OCI-LY3 (cell line): ENCODE results near the gene OR6S1.

Experiments used
- H2AFZ ChIP-seq: fragments of 200-600, 300-600 bp; shearing (Covaris generic); 2 replicates; pipeline ENCODE4 v1.6.0; 2014; ENCODE audit warnings: antibody characterized with exemption, low read depth, low read length
- H3K27ac ChIP-seq: fragments of 200-600, 300-600 bp; sonication (generic); 2 replicates; pipeline ENCODE4 v1.5.1; 2014; ENCODE audit warnings: mild to moderate bottlenecking, low read length, moderate library complexity, mixed read lengths
- H3K27me3 ChIP-seq: fragments of 200-600, 300-600 bp; sonication (generic); 2 replicates; pipeline ENCODE4 v1.6.1; 2014; ENCODE audit warnings: low read depth, low read length, mixed read lengths
- H3K36me3 ChIP-seq: fragments of 200-600, 300-600 bp; sonication (generic); replicated peaks from 2 replicates; pipeline ENCODE3; 2014; ENCODE audit warnings: low read depth, low read length, mixed read lengths
- H3K4me1 ChIP-seq: fragments of 300-600, 200-600 bp; sonication (generic); 2 replicates; pipeline ENCODE4 v1.6.1; 2014; ENCODE audit warnings: low read length, mixed read lengths
- H3K4me2 ChIP-seq: fragments of 200-600, 300-600 bp; sonication (generic); 2 replicates; pipeline ENCODE4 v1.6.1; 2014; ENCODE audit warnings: low read length, mixed read lengths
- H3K4me3 ChIP-seq: fragments of 300-600, 200-600 bp; sonication (generic); 2 replicates; pipeline ENCODE4 v1.5.1; 2014; ENCODE audit warnings: antibody characterized with exemption, mild to moderate bottlenecking, low read length, moderate library complexity
- H3K79me2 ChIP-seq: fragments of 300-600, 200-600 bp; shearing (Covaris generic); 2 replicates; pipeline ENCODE4 v1.6.1; 2014; ENCODE audit warnings: mild to moderate bottlenecking, low read length, mixed read lengths
- H3K9ac ChIP-seq: fragments of 300-600, 200-600 bp; shearing (Covaris generic); 2 replicates; pipeline ENCODE4 v1.6.0; 2014; ENCODE audit warnings: mild to moderate bottlenecking, low read length, moderate library complexity
- H3K9me3 ChIP-seq: fragments of 200-600, 300-600 bp; shearing (Covaris generic); 2 replicates; pipeline ENCODE4 v1.6.1; 2014; ENCODE audit warnings: low read length, mixed read lengths; ENCODE audit not compliant: insufficient read depth
- H4K20me1 ChIP-seq: fragments of 200-600, 300-600 bp; sonication (generic); 2 replicates; pipeline ENCODE4 v1.6.1; 2016; ENCODE audit warnings: low read length, mixed read lengths; ENCODE audit not compliant: insufficient read depth
- EZH2phosphoT487 ChIP-seq: fragments of 200-600 bp; shearing (Covaris generic); IDR thresholded peaks from 2 replicates; pipeline ENCODE4 v1.6.1; 2018; ENCODE audit warnings: antibody characterized with exemption, mixed run types, low read depth
- TF ChIP-seq, protein P1 (sequence below): fragments of 200-600, 300-600 bp; sonication (generic); IDR thresholded peaks from 2 replicates; pipeline ENCODE4 v1.5.1; 2014; ENCODE audit warnings: antibody characterized with exemption, low read length, low read depth

OR6S1 gene

DNA sequence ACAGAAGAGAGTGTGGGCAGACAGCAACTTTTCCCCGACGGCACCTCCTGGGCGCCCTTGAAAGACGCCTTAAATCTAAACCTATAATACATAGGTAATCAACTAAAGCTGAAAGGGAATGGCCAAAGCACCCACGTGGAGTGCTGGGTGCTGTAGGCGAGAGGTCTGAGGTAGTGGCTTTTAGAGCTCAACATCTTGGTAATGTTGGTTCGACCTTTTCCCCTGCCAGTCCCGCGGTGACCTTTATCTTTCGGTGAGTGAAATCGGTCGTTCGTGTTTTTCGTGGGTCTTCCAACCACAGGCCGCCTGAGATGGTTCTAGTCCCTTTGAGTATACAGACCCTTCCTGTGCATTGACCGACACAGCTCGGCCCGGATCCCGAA lies 9.1 kb downstream of the OR6S1 start:
- H3K79me2 ChIP-seq: no peaks in the 10 kb centered on the region
- peak overlapping the region; percentile 72 for H3K9ac ChIP-seq
- no peak for TF ChIP-seq EZH2phosphoT487
- TF ChIP-seq, protein P1, sequence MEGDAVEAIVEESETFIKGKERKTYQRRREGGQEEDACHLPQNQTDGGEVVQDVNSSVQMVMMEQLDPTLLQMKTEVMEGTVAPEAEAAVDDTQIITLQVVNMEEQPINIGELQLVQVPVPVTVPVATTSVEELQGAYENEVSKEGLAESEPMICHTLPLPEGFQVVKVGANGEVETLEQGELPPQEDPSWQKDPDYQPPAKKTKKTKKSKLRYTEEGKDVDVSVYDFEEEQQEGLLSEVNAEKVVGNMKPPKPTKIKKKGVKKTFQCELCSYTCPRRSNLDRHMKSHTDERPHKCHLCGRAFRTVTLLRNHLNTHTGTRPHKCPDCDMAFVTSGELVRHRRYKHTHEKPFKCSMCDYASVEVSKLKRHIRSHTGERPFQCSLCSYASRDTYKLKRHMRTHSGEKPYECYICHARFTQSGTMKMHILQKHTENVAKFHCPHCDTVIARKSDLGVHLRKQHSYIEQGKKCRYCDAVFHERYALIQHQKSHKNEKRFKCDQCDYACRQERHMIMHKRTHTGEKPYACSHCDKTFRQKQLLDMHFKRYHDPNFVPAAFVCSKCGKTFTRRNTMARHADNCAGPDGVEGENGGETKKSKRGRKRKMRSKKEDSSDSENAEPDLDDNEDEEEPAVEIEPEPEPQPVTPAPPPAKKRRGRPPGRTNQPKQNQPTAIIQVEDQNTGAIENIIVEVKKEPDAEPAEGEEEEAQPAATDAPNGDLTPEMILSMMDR: no peak
- peak overlapping the region; percentile 86 for H3K4me2 ChIP-seq
- H3K27me3 ChIP-seq: peaks cover 18% of the 10 kb centered on the region
- peak overlapping the region; percentile 30 for H3K27ac ChIP-seq
- no peaks in the 10 kb centered on the region for H3K9me3 ChIP-seq
- H2AFZ ChIP-seq: peak overlapping the region; percentile 78; the same call in 1 of the 2 replicates
- H4K20me1 ChIP-seq: no peaks in the 10 kb centered on the region
- peak overlapping the region; percentile 83 for H3K4me3 ChIP-seq
- peaks cover 8% of the 10 kb centered on the region; the same call in 1 of the 2 replicates for H3K4me1 ChIP-seq
- no peaks in the 10 kb centered on the region for H3K36me3 ChIP-seq

DNA sequence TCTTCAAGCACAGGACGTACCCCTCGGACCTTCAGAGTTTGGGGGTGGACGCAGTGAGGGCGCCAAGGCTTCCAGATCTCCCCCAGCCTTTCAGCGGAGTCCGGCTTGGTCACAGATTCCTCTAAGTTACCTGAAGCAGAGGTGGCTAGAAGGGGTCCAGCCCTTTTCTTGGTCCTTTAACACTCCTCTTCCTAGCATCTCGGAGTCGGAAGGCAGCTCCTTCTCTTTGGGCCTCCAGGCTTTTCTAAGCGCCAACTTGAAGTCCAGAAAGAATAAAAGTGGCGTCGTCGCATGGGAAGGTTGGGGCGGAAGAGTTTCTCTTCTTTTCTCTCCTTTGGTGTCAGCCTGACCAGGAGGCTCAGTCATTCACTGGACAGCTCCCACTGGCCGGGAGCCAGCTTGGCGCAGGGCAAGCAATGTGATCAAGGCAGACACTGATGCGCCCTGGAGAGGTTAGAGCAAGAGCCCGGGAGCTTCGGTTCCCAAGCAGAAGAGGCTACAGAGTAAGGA lies 9.6 kb downstream of the OR6S1 start:
- H3K9me3 ChIP-seq: no peaks in the 10 kb centered on the region
- peak overlapping the region; percentile 72 for H3K9ac ChIP-seq
- peak overlapping the region; percentile 59 for H2AFZ ChIP-seq
- H3K27ac ChIP-seq: 0 out of 2 replicates have a peak overlapping the region, but pooled peaks have one; percentile 4
- no peaks in the 10 kb centered on the region for H3K79me2 ChIP-seq
- TF ChIP-seq EZH2phosphoT487: no peak
- TF ChIP-seq, protein P1: no peak
- no peaks in the 10 kb centered on the region for H4K20me1 ChIP-seq
- peaks cover 8% of the 10 kb centered on the region; the same call in 1 of the 2 replicates for H3K4me1 ChIP-seq
- H3K27me3 ChIP-seq: peaks cover 18% of the 10 kb centered on the region
- H3K4me3 ChIP-seq: peak overlapping the region; percentile 83
- peak overlapping the region; percentile 86 for H3K4me2 ChIP-seq
- H3K36me3 ChIP-seq: no peaks in the 10 kb centered on the region

DNA sequence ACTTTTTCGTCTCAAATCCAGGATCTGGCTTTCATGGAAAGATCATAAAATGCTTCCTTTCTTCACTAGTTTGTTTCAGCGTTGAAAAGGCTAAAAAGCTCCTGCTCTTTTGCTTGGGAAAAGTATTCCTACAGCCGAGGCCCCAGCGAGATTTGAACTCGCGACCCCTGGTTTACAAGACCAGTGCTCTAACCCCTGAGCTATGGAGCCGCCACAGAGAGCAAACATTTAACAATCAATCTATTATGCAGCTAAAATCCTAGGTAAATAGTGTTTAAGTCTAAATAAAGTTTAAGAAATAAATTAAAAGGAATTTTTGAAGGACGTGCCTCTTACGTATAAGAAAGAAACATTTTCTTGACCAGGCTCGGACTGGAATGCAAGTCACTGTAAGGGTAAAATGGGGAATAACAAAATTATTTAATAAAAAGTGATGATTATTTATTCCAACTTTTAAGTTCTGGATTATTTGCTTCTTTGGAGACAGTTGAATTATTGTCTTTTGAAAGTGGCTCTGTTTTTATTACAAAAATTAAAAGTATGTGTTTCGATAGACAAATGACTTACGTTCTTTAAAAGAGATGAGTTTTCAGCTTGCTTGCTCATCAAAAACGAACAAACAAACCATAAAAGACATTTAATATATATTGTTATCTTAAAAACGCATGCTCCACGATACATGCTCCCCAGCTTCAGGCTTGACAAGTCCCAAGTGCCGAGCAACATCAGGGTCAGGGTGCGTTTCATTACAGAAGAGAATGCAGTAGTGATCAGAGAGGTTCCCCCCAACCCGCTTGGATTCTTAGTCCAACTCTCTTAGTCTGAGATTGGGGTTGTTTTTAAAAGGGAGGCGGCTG lies 10.2 kb downstream of the OR6S1 start:
- Histone ChIP-seq H3K27me3 (peaks cover 18% of the 10 kb centered on the region), H3K9me3 (no peaks in the 10 kb centered on the region), H3K4me1 (peaks cover 8% of the 10 kb centered on the region; the same call in 1 of the 2 replicates), H3K4me2 (peak overlapping the region; percentile 86), H3K9ac (peak overlapping the region; percentile 72), H3K4me3 (peak overlapping the region; percentile 83), H4K20me1 (no peaks in the 10 kb centered on the region), H3K27ac (peak overlapping the region; percentile 25), H3K36me3 (no peaks in the 10 kb centered on the region), H3K79me2 (no peaks in the 10 kb centered on the region), H2AFZ (peak overlapping the region; percentile 59)
- TF ChIP-seq, protein P1: no peak
- no peak for TF ChIP-seq EZH2phosphoT487

DNA sequence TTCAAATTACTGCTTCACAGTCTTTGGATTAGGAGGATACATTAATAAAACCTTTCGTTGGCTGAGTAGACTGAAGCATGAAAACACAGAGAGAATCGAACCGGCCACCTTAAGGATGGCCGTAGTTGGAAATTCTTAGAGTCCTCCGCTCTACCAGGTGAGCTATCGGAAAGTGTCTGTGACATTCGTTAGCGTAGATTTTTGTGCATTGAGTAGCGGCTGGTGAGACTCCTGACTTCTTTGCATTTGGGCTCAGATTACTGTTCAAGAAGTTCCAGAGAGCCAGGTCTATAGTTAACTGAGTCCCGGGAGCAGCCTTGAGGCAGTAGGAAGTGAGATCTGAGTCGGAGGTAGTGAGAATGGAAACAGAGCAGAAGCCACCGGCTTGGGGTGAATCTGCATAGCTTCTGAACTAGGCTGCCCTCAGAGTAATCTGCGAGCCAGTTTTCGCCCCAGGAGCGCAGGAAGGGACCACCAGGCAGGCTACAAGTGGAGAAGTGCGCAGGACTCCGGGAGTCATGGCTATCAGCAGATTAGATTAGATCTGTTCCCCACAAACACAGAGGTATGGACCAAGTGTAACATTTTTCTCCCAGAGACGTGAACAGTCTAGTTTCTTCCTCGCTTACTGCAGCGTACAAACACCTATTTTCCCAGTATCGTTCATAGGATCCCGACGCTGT lies 11.0 kb downstream of the OR6S1 start:
- Histone ChIP-seq H2AFZ (no peak overlapping the region), H3K27ac (peak overlapping the region; percentile 25), H3K4me2 (peak overlapping the region; percentile 86), H3K4me3 (peak overlapping the region; percentile 83), H4K20me1 (no peaks in the 10 kb centered on the region), H3K9ac (peak overlapping the region; percentile 72), H3K27me3 (peaks cover 18% of the 10 kb centered on the region), H3K9me3 (no peaks in the 10 kb centered on the region), H3K79me2 (no peaks in the 10 kb centered on the region), H3K4me1 (peaks cover 8% of the 10 kb centered on the region; the same call in 1 of the 2 replicates), H3K36me3 (no peaks in the 10 kb centered on the region)
- TF ChIP-seq EZH2phosphoT487: no peak
- TF ChIP-seq, protein P1: no peak
